ENCODE data around the gene INTS7. TPM values are rescaled to one million over a fixed set of nuclear protein-coding genes. Genes with fewer than 3 reads are reported as not detected.
"Not testable (repeated sequence)": the region's sequence is repeated elsewhere in the genome, so short reads cannot be mapped to it uniquely, and the experiment has no call there.

INTS7 gene
- polyA plus RNA-seq, 4 donors = 17.6 to 20.2 (median 18.2) TPM

DNA sequence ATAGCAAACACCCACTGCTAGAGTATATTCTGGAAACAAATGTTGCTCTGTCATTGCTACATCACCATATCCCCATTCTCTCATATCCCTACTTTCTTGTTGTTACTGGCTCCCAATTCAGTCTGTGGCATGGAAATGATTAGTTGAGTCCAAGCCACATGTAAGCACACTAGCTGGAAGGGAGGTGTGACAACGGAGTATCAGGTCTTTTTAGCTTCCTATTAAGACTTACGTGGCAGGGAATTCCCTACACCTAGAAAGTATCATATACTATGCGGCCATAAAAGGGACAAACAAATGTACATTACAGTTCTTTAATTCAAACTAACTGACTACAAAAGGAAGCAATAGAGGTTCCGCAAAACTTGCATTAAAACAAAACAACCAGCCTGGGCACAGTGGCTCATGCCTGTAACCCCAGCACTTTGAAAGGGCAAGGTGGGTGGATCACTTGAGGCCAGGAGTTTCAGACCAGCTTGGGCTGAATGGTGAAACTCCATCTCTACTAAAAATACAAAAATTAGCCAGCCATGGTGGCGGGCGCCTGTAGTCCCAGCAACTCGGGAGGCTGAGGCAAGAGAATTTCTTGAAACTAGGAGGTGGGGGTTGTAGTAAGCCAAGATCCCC lies 48.6 kb downstream of the INTS7 start:
- DNase-seq (ENCODE audit: low read depth in 4 of 4, low spot score in 3 of 4) = no peak

DNA sequence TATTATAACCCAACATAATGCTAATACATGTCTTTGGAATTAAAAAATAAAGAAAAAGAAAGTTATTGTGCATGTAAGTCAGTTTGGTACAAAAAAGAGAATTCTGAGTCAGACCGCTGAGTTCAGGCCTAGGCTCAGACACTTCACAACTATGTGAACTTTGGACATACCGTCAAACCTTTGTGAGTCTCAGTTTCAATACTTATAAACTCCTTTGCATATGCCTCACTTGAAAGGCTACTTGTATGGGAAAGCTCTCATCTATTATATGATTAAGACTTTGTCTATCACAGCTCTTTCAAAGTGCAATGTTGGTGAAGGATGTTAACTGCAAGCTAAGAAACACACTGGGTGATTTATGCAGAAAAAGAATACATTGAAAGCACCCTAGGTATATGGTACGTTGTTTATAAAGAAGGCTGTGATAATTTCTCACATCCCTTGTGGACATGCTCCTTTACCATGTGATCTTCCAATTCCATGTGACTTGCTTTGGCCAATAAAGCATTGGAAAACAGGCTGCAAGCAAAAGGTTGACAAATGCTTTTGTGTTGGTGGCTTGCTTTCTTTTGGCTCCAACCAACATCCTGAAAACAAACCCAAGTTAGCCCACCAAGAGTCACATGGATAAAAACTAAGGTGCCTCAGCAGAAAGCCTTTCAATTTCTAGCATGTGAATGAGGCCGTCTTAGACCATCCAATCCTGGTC lies 49.6 kb downstream of the INTS7 start:
- no peak for DNase-seq (ENCODE audit: low read depth in 4 of 4, low spot score in 3 of 4)

DNA sequence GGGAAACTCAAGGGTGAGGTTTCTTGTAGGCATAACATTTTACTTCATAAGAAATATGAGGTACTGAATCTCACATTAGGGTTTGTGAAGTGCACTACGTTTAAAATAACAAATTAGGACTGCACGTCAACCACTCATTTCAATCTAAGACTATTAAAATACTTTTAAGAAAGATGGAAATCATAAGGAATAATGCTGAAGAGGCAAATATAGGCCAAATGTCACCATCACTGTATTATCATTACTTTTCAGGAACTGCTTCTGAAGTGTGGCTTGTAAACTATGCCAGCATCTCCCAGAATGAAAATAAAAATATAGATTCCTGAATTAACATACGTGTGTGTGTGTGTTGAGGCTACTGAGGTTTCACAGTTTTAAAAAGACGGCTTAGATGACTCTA lies 56.8 kb downstream of the INTS7 start:
- no peak for DNase-seq (ENCODE audit: low read depth in 4 of 4, low spot score in 3 of 4)

DNA sequence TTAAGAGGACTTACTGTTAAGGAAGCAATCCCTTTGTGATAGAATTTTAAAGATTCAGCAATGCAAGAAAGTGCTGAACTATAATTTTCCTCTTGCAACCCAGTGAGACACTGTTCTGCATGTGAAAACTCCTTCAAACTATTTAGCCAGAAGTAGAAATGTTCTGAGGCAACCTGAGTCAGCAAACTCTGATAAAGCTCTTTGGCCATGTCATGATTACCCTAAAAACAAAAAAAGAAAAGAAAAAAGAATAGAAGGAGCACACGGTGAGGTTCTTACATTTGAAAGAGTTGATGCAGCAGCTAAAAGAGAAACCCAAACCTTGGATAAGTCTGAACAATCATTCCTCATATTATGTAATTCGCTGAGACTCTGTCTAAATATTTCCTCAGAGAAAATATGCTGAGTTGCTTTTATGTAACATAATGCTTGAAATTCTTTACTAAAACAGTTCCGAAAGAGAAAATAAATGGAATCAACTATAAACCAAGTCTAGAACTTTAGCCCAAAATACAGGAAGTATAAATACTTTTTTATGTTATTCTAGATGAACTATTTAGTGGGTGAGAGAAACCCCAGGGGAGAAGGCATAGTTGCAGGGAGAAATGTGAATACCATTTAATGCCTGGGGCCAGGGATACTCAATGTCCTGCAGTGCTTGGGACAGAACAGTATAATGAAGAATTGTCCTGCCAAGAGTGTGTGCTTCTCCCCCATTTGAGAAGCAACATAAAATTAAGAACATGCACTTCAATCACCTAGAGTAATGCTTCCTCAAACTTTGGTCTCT lies 60.0 kb downstream of the INTS7 start:
- no peak for DNase-seq (ENCODE audit: low read depth in 4 of 4, low spot score in 3 of 4)

DNA sequence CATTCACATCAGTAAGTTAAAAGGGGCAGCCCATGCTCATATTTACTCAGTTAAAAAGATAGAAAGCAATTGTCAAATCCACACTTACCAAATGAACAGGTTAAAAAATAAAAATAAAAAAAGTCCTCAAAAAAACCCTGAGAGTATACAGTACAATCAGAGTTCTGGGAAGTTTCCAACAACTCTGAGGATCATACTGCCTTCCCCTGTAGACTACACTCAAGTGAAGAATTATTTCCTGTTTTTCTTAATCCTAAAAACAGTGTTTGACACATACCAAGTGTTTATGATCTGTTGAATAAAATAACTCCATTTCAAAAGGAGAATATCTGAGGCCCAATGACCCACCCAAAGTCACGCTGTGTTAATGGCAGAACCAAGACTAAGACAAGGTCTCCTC lies 61.8 kb downstream of the INTS7 start:
- DNase-seq (ENCODE audit: low read depth in 4 of 4, low spot score in 3 of 4) = no peak

DNA sequence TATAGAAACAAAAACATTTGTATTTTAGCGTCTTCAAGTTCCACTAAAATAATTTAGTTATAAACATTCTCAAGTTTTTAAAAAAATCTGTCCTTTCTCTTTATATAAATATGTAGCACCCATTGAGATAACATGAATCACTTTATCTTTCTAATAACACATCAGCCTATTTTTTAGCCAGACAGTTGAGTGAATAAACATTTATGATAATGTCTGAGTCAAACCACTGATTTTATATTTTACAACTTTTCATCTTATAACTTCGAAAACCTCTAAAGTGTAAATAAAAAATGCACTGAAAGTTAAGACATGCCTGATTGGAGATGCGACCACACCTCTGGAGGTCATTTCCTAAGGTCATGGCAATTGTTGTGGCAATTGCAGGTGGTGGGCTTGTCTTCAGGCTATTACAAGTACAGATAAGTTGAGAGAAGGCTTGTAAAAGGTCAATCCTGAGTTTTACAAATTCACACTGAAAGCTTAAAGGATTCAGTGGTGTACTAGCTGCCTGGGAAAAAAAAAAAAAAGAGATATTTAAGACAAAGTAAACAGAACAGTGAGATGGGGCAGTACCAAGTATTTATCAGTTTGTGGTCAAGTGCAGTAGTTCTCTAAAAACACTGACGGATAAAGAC lies 67.0 kb downstream of the INTS7 start:
- DNase-seq (ENCODE audit: low read depth in 4 of 4, low spot score in 3 of 4) = no peak

DNA sequence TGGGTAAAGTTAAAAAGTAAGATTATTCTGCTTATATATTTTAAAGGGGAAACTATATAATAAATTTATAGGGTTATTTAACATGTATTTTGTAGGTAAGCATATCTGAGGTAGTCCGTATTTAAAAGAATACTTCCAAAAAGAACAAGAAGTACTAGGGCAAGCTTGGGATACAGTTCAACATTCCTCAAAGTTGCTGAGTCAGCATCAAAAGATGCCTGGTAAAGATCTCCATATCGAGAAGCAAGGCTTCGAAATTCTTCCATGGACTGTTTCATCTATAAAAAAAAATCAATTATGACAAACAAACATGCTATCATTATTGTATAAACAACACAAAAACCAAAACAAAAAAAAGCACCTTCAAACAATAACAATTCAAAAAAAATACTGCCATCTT lies 67.7 kb downstream of the INTS7 start:
- no peak for DNase-seq (ENCODE audit: low read depth in 4 of 4, low spot score in 3 of 4)

DNA sequence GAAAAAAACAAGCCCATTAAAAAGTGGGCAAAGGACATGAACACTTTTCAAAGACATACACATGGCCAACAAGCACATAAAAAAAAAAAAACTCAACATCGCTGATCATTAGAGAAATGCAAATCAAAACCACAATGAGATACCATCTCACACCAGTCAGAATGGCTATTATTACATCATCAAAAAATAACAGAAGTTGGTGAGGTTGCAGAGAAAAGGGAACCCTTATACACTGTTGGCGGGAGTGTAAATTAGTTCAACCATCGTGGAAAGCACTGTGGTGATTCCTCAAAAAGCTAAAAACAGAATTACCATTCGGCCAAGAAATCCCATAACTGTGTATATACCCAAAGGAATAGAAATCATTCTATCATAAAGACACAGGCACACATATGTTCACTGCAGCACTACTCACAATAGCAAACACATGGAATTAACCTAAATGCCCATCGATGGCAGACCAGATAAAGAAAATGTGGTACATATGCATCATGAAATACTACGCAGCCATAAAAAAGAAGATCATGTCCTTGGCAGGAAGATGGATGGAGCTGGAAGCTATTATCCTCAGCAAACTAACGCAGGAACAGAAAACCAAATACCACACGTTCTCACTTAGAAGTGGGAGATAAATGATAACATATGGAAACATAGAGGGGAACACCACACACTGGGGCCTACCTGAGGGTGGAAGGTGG lies 70.1 kb downstream of the INTS7 start:
- DNase-seq (ENCODE audit: low read depth in 4 of 4, low spot score in 3 of 4) = no peak

DNA sequence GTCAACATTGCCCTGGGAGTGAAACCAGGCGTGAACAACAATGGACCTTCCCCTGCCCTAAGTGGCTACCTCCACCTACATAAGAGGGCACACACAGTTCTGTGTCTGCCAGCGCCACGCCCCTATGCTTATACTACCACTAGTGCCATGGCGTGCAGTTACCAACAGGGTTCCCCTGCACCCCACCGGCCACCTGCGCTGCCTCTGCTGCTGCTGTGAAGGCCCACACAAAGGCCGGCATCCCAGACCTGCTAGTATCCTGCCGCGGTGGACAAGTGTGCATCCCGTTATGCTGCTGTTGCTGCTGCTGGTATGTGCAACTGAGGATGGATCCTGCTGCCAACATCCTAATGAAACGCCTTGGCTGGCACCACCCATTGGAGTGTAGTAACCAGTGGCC lies 75.7 kb downstream of the INTS7 start:
- no peak for DNase-seq (ENCODE audit: low read depth in 4 of 4, low spot score in 3 of 4)

DNA sequence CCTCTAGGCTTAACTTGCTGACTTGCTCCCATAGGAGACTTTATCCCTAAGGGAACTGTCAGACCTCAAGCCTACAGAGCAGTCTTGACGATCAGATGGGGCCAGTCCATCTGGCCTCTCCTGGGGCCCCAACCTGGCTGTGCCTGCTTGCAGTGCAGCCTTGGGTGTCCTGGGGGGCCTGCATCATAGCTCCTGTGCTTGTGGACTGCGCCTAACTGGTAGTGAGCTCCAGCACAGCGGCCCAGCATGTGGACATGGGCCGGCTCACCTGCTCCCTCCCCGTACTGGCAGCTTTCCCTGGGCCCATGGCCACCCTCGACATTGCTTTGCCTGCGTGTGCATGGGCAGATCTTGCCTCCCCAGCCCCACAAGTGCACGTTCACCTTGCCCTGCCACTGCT lies 76.1 kb downstream of the INTS7 start:
- no peak for DNase-seq (ENCODE audit: low read depth in 4 of 4, low spot score in 3 of 4)

DNA sequence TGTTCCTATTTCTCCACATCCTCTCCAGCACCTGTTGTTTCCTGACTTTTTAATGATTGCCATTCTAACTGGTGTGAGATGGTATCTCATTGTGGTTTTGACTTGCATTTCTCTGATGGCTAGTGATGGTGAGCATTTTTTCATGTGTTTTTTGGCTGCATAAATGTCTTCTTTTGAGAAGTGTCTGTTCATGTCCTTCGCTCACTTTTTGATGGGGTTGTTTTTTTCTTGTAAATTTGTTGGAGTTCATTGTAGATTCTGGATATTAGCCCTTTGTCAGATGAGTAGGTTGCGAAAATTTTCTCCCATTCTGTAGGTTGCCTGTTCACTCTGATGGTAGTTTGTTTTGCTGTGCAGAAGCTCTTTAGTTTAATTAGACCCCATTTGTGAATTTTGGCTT lies 81.3 kb downstream of the INTS7 start:
- not testable (repeated sequence) for DNase-seq (ENCODE audit: low read depth in 4 of 4, low spot score in 3 of 4)

DNA sequence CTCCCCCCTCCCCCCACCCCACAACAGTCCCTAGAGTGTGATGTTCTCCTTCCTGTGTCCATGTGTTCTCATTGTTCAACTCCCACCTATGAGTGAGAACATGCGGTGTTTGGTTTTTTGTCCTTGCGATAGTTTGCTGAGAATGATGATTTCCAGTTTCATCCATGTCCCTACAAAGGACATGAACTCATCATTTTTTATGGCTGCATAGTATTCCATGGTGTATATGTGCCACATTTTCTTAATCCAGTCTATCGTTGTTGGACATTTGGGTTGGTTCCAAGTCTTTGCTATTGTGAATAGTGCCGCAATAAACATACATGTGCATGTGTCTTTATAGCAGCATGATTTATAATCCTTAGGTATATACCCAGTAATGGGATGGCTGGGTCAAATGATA lies 81.8 kb downstream of the INTS7 start:
- not testable (repeated sequence) for DNase-seq (ENCODE audit: low read depth in 4 of 4, low spot score in 3 of 4)

DNA sequence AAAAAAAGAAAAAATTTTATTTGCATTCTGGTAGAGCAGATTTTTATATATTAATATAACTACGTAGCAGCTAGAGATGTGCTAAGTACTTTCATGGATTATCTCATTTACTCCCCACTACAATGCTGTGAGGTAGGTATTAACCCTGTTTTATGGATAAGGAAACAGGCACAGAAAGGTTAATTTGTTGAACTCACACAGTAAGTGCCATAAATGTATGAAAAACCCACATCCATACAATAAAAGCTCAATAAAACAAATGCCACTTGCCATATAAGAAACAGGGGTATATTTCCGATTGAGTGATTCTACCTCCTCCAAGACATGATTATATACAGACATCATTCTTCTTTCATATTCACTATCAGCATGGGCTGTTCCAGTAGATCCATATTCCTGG lies 83.1 kb downstream of the INTS7 start:
- DNase-seq (ENCODE audit: low read depth in 4 of 4, low spot score in 3 of 4) = no peak

DNA sequence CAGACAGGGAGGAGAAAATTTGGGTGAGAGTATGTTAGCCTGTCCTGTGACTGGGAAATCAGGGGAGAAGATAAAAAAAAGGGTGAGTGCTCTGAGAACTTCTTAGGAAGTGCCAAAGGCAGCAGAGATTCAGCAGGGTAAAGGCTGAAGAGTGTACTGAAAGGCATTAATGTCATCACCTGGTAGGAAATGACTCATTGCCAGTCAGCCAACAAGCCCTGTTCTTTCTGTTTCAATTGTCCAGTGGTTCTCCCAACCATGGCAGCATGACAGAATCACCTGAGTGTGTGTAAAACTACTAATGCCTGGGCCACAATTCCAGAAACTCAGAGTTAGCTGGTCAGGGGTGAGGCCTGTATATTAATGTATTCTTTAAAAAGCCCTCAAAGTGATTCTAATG lies 83.5 kb downstream of the INTS7 start:
- DNase-seq (ENCODE audit: low read depth in 4 of 4, low spot score in 3 of 4) = no peak

DNA sequence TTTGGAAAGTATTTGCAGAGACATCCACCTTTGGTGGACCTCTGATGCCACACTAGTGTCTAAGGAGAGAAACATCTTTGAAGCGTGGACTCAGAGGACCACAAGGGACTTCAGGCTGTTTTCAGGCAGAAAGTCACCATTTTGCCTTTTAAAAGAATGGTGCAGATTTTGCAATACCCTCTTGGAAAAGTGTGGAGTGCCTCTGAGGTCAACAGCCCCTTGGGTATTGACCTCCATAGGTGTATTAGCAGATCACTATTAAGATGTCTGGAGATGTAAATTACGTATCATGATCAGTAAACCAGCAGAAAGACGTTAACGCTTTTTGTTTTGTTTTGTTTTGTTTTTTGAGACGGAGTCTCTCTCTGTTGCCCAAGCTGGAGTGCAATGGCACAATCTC lies 87.0 kb downstream of the INTS7 start:
- no peak for DNase-seq (ENCODE audit: low read depth in 4 of 4, low spot score in 3 of 4)

DNA sequence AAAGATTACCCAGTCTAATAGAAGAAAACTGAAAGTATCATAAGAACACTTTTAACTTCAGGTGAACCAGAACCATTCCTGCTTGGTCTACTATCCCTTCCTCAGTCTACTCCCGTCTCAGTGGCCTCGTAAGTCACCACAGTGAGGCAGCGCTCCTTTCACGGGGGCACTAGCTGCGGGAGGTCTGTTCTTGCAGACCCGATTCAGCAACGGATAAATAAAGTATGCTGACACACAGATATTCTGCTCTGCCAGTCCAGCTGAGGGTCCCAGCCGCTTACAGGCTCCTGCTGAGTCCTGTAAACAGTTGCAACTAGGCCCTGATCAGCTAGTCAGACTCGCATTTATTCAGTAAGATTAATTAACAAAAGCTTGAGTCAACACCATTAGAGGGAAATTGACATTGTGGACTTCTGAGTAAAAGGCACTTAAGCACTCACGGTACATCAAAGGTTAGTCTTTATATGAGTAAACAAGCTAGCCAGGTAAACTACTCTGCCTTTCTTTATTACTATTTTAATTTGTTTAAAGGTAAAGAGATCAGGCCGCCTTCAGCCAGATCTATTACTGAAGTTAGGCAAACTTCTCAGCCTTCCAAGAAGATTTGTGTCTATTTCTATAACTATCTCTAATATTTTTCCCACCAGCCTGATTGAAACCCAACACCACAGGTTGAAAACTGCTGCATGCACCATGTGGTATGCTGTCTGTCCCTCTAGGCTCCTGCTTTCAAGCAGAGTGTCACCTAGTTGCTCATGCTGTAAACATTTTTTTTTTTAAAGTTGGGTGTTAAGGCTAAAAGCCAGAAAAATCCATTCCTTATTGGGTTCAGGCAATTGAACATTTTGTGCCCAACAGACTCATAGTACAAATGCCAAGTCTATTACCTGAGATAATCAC lies 87.7 kb downstream of the INTS7 start:
- DNase-seq (ENCODE audit: low read depth in 4 of 4, low spot score in 3 of 4) = no peak

DNA sequence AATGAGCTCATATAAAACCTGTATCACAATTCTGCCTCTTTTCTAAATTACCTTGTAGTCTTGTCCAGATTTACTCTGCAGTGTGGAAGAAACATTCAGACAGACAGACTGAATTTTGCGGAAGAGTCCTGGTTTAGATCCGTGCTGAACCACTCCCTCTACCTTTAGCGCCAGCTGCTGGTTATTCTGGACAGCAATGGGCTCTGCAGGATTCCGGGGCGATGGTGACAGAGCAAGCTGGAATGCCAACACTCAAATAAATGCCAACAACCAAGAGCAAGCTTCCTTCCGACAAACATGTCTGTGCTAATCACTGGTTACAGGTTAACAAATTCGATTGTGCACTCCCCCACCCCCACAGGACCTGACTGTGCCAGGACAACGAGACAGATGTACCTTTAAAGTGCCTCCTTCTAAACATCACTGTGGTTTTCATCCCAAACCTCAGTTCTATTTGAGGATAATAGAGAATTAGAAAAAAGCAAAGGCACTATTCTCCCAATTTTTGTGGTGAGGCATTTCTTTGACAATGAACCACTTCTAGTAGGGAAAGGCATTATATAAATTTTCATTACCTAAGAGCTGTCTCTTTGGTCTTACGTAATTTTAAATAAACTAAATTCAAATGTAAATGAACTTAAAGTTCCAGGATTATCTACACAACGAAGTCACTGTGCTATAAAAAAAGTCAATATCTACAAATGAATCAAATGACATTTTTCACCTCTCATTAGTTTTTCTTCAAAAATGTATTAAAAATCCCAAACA lies 90.4 kb downstream of the INTS7 start:
- DNase-seq (ENCODE audit: low read depth in 4 of 4, low spot score in 3 of 4) = no peak

DNA sequence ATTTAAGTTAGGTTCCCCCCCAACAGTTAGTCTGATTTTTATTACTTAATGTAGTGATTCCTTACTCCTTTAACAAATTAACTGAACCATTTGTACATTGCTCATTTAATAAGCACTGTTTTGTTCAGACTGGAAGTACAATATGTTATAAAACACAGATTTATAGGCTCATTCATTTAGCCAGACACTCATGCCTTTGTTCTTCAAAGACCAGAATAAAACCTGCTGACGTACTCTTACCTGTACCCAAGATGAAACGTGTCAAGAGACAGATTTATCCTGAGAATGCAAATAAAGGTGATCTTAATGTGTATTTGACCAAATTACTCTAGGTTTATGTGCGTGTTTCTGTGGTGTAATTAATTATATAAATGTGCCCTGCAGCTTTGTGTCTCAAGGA lies 92.8 kb downstream of the INTS7 start:
- no peak for DNase-seq (ENCODE audit: low read depth in 4 of 4, low spot score in 3 of 4)

DNA sequence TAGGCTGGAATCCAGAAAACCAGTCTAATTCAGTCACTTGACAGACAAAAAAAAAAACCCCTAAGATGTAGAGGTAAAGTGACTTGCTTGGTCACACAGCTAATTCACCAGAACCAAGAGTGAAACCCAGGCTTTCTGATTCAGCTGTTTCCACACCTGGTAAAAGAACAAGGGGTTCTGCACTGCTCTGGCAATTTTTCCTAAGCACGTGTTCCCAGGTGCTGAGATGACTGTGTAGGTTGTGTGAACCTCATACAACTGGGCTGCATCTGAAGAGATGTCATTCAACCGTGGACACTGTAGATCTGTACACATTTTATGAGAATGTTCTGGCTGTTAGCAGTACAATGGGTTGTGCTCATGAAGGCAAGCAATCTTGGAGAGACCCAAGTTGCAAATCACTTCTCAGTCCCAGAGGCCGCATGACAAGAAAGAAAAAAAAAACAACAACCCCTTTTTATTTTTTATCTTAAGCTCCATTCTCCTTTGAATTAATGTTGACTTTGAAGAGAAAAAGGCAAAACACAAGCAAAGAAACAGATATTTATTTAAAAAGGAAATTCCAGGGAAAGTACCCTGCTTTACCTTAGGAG lies 95.4 kb downstream of the INTS7 start:
- DNase-seq (ENCODE audit: low read depth in 4 of 4, low spot score in 3 of 4) = no peak
